ENCODE measurements around the gene SFMBT2.

GRCh38 chr10:7159928-7160327 is 250.9 kb downstream of the SFMBT2 start:
- TF ChIP-seq SP1 (IDR thresholded peaks at IDR 0.05) (no peak), BHLHE40 (IDR thresholded peaks at IDR 0.05; ENCODE audit: borderline replicate concordance) (no peak), ZNF384 (IDR thresholded peaks at IDR 0.05) (no peak), PKNOX1 (IDR thresholded peaks at IDR 0.05) (no peak), ARNT (IDR thresholded peaks at IDR 0.05) (no peak), NFRKB (IDR thresholded peaks at IDR 0.05) (no peak), FOXK2 (IDR thresholded peaks at IDR 0.05) (no peak), CTBP1 (IDR thresholded peaks at IDR 0.05; ENCODE audit: borderline replicate concordance) (no peak)

All from HEK293T (cell line).